ENCODE data around the gene TCN2.

TCN2 gene

DNA sequence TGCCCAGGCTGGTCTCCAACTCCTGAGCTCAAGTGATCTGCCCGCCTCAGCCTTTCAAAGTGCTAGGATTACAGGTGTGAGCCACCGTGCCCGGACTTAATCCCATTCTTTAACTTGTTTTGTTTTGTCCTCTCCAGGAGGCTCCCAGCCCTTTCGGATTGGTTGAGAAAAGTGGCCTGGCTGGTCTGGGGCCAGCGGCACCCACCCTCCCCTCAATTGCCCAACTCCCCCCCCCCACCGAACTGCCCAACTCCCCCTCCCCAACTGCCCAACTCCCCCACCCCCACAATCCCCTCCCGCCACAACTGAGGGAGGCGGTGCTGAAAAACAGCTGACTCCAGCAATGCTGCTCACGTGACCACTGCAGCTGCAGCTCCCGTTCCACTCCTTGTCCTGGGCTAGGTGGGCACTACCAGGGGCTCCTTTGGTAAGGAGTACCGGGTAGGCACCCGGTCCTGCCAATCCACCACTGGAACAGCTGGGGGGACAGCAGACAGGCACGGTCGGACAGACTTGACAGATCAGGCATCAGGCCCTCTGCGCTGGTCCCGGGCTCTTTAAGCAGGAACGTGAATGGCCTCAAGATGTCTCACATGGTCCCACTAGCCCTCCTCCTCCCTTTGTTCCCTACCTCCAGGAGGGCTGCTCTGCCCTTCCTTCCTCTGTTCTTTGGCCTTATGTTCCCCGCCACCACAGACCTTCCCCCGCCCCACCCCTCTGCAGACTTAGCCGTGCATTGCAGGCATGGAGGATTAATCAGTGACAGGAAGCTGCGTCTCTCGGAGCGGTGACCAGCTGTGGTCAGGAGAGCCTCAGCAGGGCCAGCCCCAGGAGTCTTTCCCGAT lies at the start of gene TCN2:
Gene TCN2, plus strand, starts transcription at position 720 of the 845 bp plus-strand sequence. CDS start 158 bp downstream, outside the sequence.
- ChIA-PET CTCF (interaction anchor here (0.6 to 2.2 kb wide), 13 partner anchors 9 to 725 kb away, joined by 3 to 10 read pairs (median 4); partner anchors contain the start of gene PES1), POLR2A (interaction anchor here (0.6 to 1.1 kb wide), 3 partner anchors 13 to 330 kb away, joined by 3 to 6 read pairs (median 6); no protein-coding TSS in a partner anchor)
- peak within 1 kb of the TSS; percentile 21 for H3K4me3 ChIP-seq (ENCODE audit: low read depth, low read length)
- H3K27ac ChIP-seq (ENCODE audit: extremely low read depth, low read depth, low read length) = no peak within 1 kb of the TSS; the same call in 1 of the 2 replicates
- TF ChIP-seq TRIM28 (IDR thresholded peaks at IDR 0.05; ENCODE audit: borderline replicate concordance, low read length) (peak; percentile 81; the same call in 1 of the 2 replicates), ZNF335 (tag by site-specific recombination; conservative IDR thresholded peaks at IDR 0.05) (peak; percentile 72), SP2 (tag by site-specific recombination; IDR thresholded peaks at IDR 0.05) (peak; percentile 21; the same call in 1 of the 2 replicates), ZBTB17 (tag by site-specific recombination; IDR thresholded peaks at IDR 0.05) (peak; percentile 23; the same call in 1 of the 2 replicates), ZBTB20 (tag by site-specific recombination; IDR thresholded peaks at IDR 0.05) (peak; percentile 48)
- TF ChIP-seq, protein P1, sequence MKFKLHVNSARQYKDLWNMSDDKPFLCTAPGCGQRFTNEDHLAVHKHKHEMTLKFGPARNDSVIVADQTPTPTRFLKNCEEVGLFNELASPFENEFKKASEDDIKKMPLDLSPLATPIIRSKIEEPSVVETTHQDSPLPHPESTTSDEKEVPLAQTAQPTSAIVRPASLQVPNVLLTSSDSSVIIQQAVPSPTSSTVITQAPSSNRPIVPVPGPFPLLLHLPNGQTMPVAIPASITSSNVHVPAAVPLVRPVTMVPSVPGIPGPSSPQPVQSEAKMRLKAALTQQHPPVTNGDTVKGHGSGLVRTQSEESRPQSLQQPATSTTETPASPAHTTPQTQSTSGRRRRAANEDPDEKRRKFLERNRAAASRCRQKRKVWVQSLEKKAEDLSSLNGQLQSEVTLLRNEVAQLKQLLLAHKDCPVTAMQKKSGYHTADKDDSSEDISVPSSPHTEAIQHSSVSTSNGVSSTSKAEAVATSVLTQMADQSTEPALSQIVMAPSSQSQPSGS (tag by site-specific recombination; IDR thresholded peaks at IDR 0.05; ENCODE audit: low read depth) = no peak
- no peaks in the 10 kb centered on the region for H3K36me3 ChIP-seq (ENCODE audit: control insufficient read depth in 2 of 2, insufficient read depth in 1 of 2, low read length in 2 of 2)
- H3K4me1 ChIP-seq (ENCODE audit: control insufficient read depth, insufficient read depth, low read length) = no peaks in the 10 kb centered on the region
- no peaks in the 10 kb centered on the region for H3K9me3 ChIP-seq (ENCODE audit: control insufficient read depth, insufficient read depth, low read depth, low read length)

DNA sequence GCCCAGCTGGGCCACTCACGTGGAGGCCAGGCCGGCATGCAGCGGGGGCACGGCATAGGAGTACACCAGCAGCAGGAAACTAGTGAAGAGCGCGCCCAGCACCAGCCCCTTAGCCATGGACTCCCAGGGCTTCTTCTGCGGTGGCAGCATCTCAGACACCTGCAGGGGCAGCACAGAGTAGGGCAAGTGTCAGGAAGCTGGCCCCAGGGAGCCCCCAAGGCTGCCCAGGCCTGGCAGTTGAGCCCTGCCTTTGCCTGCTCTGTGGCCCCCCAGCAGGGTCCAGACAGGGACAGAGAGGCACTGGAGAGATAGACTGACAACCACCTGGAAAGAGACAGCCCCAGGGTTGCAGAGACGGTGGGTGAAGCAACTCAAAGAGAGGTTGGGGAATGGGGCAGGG lies 49.7 kb upstream of the TCN2 start:
- TF ChIP-seq, protein P2, sequence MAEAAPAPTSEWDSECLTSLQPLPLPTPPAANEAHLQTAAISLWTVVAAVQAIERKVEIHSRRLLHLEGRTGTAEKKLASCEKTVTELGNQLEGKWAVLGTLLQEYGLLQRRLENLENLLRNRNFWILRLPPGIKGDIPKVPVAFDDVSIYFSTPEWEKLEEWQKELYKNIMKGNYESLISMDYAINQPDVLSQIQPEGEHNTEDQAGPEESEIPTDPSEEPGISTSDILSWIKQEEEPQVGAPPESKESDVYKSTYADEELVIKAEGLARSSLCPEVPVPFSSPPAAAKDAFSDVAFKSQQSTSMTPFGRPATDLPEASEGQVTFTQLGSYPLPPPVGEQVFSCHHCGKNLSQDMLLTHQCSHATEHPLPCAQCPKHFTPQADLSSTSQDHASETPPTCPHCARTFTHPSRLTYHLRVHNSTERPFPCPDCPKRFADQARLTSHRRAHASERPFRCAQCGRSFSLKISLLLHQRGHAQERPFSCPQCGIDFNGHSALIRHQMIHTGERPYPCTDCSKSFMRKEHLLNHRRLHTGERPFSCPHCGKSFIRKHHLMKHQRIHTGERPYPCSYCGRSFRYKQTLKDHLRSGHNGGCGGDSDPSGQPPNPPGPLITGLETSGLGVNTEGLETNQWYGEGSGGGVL (tag by site-specific recombination; IDR thresholded peaks at IDR 0.05) = no peak
- TF ChIP-seq BCL11B (tag by site-specific recombination; IDR thresholded peaks at IDR 0.05; ENCODE audit: low read depth) (no peak), GLIS2 (tag by site-specific recombination; IDR thresholded peaks at IDR 0.05) (peak; percentile 42), ZNF670 (tag by site-specific recombination; IDR thresholded peaks at IDR 0.05; ENCODE audit: low read depth) (no peak), ZNF747 (tag by site-specific recombination; IDR thresholded peaks at IDR 0.05) (no peak), ZIC2 (tag by site-specific recombination; IDR thresholded peaks at IDR 0.05) (peak; percentile 80), GLIS1 (tag by site-specific recombination; IDR thresholded peaks at IDR 0.05) (peak; percentile 17; the same call in 1 of the 2 replicates), IKZF3 (tag by site-specific recombination; IDR thresholded peaks at IDR 0.05) (no peak)
- TF ChIP-seq, protein P3, sequence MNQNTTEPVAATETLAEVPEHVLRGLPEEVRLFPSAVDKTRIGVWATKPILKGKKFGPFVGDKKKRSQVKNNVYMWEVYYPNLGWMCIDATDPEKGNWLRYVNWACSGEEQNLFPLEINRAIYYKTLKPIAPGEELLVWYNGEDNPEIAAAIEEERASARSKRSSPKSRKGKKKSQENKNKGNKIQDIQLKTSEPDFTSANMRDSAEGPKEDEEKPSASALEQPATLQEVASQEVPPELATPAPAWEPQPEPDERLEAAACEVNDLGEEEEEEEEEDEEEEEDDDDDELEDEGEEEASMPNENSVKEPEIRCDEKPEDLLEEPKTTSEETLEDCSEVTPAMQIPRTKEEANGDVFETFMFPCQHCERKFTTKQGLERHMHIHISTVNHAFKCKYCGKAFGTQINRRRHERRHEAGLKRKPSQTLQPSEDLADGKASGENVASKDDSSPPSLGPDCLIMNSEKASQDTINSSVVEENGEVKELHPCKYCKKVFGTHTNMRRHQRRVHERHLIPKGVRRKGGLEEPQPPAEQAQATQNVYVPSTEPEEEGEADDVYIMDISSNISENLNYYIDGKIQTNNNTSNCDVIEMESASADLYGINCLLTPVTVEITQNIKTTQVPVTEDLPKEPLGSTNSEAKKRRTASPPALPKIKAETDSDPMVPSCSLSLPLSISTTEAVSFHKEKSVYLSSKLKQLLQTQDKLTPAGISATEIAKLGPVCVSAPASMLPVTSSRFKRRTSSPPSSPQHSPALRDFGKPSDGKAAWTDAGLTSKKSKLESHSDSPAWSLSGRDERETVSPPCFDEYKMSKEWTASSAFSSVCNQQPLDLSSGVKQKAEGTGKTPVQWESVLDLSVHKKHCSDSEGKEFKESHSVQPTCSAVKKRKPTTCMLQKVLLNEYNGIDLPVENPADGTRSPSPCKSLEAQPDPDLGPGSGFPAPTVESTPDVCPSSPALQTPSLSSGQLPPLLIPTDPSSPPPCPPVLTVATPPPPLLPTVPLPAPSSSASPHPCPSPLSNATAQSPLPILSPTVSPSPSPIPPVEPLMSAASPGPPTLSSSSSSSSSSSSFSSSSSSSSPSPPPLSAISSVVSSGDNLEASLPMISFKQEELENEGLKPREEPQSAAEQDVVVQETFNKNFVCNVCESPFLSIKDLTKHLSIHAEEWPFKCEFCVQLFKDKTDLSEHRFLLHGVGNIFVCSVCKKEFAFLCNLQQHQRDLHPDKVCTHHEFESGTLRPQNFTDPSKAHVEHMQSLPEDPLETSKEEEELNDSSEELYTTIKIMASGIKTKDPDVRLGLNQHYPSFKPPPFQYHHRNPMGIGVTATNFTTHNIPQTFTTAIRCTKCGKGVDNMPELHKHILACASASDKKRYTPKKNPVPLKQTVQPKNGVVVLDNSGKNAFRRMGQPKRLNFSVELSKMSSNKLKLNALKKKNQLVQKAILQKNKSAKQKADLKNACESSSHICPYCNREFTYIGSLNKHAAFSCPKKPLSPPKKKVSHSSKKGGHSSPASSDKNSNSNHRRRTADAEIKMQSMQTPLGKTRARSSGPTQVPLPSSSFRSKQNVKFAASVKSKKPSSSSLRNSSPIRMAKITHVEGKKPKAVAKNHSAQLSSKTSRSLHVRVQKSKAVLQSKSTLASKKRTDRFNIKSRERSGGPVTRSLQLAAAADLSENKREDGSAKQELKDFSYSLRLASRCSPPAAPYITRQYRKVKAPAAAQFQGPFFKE (tag by site-specific recombination; IDR thresholded peaks at IDR 0.05; ENCODE audit: borderline replicate concordance) = no peak
- TF ChIP-seq, protein P4, sequence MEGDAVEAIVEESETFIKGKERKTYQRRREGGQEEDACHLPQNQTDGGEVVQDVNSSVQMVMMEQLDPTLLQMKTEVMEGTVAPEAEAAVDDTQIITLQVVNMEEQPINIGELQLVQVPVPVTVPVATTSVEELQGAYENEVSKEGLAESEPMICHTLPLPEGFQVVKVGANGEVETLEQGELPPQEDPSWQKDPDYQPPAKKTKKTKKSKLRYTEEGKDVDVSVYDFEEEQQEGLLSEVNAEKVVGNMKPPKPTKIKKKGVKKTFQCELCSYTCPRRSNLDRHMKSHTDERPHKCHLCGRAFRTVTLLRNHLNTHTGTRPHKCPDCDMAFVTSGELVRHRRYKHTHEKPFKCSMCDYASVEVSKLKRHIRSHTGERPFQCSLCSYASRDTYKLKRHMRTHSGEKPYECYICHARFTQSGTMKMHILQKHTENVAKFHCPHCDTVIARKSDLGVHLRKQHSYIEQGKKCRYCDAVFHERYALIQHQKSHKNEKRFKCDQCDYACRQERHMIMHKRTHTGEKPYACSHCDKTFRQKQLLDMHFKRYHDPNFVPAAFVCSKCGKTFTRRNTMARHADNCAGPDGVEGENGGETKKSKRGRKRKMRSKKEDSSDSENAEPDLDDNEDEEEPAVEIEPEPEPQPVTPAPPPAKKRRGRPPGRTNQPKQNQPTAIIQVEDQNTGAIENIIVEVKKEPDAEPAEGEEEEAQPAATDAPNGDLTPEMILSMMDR (tag by site-specific recombination; IDR thresholded peaks at IDR 0.05) = peak; percentile 20; the same call in 1 of the 2 replicates
- TF ChIP-seq, protein P5, sequence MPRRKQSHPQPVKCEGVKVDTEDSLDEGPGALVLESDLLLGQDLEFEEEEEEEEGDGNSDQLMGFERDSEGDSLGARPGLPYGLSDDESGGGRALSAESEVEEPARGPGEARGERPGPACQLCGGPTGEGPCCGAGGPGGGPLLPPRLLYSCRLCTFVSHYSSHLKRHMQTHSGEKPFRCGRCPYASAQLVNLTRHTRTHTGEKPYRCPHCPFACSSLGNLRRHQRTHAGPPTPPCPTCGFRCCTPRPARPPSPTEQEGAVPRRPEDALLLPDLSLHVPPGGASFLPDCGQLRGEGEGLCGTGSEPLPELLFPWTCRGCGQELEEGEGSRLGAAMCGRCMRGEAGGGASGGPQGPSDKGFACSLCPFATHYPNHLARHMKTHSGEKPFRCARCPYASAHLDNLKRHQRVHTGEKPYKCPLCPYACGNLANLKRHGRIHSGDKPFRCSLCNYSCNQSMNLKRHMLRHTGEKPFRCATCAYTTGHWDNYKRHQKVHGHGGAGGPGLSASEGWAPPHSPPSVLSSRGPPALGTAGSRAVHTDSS (tag by site-specific recombination; IDR thresholded peaks at IDR 0.05) = no peak
- H3K36me3 ChIP-seq (ENCODE audit: control insufficient read depth in 2 of 2, insufficient read depth in 1 of 2, low read length in 2 of 2) = no peaks in the 10 kb centered on the region
- no peak overlapping the region for H3K27ac ChIP-seq (ENCODE audit: extremely low read depth, low read depth, low read length)
- no peaks in the 10 kb centered on the region for H3K4me1 ChIP-seq (ENCODE audit: control insufficient read depth, insufficient read depth, low read length)
- CTCF ChIA-PET = interaction anchor here (0.8 kb wide), 2 partner anchors 73 to 170 kb away, joined by 3 read pairs; partner anchors contain the start of gene RNF215
- no peaks in the 10 kb centered on the region for H3K9me3 ChIP-seq (ENCODE audit: control insufficient read depth, insufficient read depth, low read depth, low read length)
- no peak overlapping the region for H3K4me3 ChIP-seq (ENCODE audit: low read depth, low read length)
- POLR2A ChIA-PET = no interaction called here
